ENCODE results near the gene FBXW10.
"Not testable (repeated sequence)": the region's sequence is repeated elsewhere in the genome, so short reads cannot be mapped to it uniquely, and the experiment has no call there.

GRCh38 chr17:18780991-18781718 is 37.3 kb downstream of the FBXW10 start, which contains the start of gene TVP23B:
- not testable (repeated sequence) for TF ChIP-seq JUN (CRISPR knock-in tag; IDR thresholded peaks at IDR 0.05); NFE2L1 (CRISPR knock-in tag; IDR thresholded peaks at IDR 0.05); KAT7 (CRISPR knock-in tag; IDR thresholded peaks at IDR 0.05; ENCODE audit: borderline replicate concordance); ATF6 (CRISPR knock-in tag; IDR thresholded peaks at IDR 0.05)
- peak; percentile 83 for TF ChIP-seq SP1 (CRISPR knock-in tag; conservative IDR thresholded peaks at IDR 0.05)
- TF ChIP-seq, protein P1, sequence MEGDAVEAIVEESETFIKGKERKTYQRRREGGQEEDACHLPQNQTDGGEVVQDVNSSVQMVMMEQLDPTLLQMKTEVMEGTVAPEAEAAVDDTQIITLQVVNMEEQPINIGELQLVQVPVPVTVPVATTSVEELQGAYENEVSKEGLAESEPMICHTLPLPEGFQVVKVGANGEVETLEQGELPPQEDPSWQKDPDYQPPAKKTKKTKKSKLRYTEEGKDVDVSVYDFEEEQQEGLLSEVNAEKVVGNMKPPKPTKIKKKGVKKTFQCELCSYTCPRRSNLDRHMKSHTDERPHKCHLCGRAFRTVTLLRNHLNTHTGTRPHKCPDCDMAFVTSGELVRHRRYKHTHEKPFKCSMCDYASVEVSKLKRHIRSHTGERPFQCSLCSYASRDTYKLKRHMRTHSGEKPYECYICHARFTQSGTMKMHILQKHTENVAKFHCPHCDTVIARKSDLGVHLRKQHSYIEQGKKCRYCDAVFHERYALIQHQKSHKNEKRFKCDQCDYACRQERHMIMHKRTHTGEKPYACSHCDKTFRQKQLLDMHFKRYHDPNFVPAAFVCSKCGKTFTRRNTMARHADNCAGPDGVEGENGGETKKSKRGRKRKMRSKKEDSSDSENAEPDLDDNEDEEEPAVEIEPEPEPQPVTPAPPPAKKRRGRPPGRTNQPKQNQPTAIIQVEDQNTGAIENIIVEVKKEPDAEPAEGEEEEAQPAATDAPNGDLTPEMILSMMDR (IDR thresholded peaks at IDR 0.05) = not testable (repeated sequence)
